Raji (cell line): Measurements from ENCODE around the gene OPN3.

Experiments used
- POLR2A ChIP-seq: IDR thresholded peaks from 2 replicates; pipeline ENCODE4 v1.6.1; 2011; ENCODE audit warnings: low read depth, low read length, control low read depth; ENCODE audit not compliant: insufficient read depth

Gene OPN3, protein sequence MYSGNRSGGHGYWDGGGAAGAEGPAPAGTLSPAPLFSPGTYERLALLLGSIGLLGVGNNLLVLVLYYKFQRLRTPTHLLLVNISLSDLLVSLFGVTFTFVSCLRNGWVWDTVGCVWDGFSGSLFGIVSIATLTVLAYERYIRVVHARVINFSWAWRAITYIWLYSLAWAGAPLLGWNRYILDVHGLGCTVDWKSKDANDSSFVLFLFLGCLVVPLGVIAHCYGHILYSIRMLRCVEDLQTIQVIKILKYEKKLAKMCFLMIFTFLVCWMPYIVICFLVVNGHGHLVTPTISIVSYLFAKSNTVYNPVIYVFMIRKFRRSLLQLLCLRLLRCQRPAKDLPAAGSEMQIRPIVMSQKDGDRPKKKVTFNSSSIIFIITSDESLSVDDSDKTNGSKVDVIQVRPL

DNA sequence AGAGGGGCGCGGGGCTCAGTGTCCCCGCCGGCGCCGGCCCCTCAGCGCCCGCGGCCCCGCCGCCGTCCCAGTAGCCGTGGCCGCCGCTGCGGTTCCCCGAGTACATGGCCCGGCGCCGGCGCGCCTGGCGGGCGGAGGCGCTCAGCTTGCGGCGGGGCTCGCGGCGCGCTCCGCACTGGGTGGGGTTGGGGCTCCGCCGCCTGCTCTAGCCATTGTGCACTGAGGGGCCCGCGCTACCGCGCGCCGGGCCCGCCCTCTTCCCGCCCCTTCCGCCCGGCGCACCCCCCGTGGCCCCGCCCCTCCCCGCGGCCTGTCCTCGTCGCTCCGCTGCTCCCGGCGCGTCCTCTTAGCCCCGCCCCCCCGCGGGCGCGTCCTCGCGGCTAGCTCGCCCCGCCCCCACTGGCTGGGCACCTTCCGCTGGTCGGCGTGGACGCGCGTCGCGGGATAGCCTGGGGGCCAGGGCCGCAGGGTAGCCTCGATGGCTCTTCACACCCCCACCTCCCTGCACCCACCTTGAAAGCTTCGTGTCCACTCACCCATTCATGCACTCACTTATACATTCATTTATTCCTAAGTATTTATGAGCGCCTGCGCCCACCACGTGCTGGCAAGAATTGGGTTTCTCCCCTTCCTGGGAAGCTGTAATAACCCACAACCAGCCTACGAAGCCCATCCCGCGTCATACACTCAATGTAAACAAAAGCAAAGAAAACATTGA is at the start of gene OPN3, which contains the start of gene CHML:
Gene OPN3, minus strand, starts transcription at position 221 of the 718 bp plus-strand sequence. Its CDS starts 115 bp downstream, at position 106.
Gene CHML, minus strand, starts transcription at position 221 of the 718 bp plus-strand sequence. CDS start 4,603 bp downstream, outside the sequence.
- no peak for TF ChIP-seq POLR2A

DNA sequence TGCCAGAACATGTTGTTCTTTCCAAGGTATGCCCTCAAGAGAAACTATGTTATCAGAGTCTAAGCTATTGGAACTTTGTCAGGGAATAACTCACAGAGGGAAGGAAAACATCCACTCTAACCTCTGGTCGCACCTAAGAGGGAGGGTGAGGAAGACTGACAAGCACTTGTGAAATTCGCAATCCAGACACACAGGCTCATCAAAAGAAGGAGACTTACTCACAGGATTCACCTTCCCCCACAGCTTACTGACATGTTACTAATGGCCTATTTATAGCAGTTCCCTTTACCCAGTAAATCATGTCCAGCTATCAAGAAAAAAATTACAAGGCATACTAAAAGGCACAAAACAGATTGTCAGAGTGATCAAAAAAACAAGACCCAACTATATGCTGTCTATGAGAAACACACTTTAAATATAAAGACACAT is 48.8 kb upstream of the OPN3 start:
- TF ChIP-seq POLR2A, result no peak

DNA sequence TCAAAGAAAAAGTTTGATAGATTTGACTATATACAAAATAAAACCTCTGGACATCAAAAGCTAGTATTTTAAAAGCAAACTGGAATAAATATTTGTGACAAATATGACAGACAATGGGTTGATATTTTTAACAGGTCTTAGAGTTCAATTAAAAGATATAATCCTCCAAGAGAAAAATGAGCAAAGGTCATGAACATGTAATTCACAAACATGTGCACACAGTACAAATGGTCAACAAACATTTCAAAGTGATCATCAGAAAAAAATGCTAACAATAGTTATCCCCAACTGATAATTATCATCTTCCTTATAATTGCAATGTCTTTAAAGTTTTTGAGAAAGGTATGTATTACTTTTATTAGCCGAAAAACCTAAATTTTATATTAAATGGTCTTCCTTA is 43.9 kb upstream of the OPN3 start:
- no peak for TF ChIP-seq POLR2A

DNA sequence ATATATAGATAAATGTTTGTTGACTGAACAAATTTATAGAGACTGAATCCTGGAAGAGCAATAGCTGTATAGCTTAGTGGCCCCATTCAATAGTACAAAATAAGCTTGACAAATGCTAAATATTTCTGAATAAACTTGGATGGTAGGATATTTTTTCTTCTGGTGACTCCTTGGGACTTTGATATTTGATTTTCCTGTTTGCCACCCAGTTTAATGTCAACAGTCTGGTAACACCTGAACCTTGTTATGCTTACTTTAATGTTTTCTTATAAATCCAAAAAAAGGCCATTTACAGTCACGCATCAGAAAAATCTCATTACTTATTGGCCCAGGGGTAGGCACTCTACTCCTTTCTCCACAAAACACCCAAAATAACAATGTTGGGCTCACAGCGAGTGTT is 42.8 kb upstream of the OPN3 start:
- no peak for TF ChIP-seq POLR2A

DNA sequence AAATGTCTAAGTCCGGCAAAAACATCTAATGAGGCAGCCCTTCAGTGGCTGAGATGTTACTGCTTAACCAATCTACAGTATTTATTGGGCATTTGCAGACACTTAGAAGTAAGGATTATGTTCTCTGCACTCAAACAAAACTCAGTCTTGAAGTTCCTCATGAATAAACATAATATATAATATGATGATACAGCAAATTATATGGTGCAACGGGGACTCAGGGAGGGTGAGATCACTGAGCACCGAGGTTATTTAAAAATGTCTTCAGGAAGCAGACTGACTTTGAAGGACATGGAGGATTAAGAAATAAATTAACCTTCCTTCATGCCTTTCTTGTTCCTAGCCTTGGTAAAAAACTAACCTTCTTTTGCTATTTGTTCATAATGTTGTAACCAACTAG is 39.8 kb upstream of the OPN3 start:
- TF ChIP-seq POLR2A, result no peak

DNA sequence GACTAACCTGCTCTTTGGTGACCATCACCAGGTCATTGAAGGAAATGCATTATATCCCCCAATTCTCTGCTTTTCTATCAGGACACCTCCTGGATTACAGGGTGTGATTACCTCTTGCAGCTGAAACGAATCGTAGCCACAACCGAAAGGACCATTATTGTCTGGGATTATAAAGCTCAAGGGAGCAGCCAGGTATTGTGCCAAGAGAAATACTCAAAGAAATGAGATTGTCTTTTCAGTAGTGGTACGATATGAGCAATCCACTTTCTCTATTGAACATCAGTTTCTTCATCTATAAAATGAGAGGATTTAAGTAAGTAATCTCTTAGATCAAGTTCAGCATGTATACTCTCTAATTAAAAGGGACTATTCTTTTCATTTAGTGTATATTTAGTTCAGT is 39.2 kb upstream of the OPN3 start:
- TF ChIP-seq POLR2A, result no peak

DNA sequence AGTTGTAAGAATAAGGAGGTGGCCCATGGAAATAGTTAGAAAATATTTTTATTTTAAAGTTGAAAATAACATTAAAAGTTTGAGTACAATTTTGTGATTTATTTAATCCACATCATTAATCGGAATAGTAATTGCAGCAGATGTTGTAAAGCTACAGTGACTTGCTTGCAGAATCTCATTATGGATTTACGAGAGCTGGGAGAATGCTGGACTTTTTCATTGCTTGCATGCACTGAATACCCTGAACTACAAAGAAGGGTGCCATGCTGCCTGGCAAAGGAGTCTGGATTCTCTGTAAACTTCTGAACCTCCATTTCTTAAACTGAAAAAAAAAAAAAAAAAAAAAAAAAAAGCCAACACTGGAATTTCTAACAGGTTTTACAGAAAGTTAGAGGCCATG is 38.4 kb upstream of the OPN3 start:
- no peak for TF ChIP-seq POLR2A

DNA sequence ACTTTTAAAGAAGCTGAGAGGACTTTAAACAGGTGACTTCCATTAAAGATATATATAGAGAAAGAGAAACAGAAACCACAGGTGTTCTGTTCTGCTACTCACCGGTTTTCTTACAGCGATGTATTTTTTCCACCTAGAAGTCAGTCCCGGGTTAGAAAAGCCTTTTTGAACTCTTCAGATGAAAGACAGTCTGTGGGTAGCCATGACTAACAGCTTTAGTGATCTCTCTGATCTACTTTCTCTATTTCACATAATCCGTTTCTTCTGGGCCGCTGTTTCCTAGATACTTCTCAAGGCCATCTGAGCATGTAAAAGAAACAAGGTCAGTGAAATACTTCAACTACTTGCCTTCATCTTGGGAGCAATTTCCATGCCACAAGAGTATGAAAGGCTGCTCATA is 37.0 kb upstream of the OPN3 start:
- no peak for TF ChIP-seq POLR2A

DNA sequence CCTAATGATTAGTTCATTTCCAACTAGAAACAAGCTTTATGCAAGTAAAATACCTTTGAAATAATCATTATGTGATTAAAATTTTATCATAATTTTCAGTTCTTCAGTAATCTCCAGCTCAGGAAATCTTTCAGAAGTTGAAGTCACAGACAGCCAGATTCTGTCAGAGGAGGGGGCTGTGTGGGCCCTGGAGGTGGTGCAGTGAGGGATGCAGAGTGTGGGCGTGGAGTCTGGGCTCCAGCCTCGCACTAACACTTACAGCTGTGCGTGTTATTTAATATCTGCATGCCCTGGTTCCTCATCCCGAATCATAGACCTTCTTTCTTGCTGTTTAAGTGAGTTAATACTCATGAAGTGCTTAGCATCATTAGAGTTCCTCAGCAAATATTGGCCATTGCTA is 35.8 kb upstream of the OPN3 start:
- no peak for TF ChIP-seq POLR2A

DNA sequence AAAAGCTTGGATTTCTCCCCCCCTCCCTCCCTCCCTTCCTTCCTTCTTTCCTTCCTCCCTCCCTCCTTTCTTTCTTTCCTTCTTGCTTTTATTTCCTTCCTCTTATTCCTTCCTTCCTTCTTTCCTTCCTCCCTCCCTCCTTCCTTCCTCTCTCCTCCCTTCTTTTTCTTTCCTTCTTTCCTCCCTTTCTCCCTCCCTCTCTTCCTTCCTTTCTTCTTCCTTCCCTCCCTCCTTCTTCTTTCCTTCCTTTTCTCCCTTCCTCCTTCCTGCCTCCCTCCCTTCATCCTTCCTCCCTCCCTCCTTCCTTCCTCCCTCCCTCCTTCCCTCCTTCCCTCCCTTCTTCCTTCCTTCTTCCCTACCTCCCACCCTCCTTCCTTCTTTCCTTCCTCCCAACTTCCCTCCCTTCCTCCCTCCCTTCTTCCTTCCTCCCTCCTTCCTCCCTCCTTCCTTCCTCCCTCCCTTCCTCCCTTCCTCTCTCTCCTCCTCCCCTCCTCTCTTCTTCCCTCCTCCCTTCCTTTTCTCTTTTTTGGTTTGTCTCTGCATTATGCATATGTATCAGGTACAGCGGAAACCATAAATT is 34.7 kb upstream of the OPN3 start:
- TF ChIP-seq POLR2A, result no peak

DNA sequence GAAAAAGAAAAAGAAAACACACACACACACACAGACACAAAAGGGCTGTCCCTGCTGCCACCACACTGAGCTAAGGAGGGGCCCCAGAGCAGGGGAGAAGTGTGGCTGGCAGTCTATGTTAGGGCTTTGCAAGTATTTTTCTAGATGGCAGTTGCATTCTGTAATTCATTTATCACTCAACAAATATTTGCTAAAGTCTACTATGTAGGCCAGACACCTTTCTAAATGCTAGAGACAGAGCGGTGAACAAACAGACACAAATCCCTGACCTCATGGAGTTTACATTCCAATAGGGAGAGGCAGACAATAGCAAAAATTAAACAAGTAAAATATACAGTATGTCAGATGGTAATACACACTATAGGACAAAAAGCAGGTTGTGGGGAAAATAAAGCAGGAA is 32.1 kb upstream of the OPN3 start:
- no peak for TF ChIP-seq POLR2A

DNA sequence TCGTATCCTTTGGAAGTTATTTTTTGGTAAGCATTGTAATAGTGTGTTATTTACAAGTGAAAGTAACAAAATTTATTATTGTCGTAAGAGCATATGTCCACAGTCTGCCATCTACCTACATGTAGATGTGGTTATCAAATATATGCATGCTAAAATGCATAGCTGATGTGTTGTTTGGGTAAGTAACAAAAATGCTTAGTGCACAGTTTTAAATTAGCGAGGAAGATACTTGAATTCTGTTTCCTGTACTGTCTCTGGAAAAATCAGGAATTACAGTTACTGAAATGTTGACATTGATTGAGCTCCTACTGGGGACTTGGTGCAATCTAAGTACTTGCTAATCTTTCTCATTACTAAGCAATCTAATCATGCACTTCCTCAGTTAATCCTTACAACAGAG is 26.2 kb upstream of the OPN3 start:
- no peak for TF ChIP-seq POLR2A

DNA sequence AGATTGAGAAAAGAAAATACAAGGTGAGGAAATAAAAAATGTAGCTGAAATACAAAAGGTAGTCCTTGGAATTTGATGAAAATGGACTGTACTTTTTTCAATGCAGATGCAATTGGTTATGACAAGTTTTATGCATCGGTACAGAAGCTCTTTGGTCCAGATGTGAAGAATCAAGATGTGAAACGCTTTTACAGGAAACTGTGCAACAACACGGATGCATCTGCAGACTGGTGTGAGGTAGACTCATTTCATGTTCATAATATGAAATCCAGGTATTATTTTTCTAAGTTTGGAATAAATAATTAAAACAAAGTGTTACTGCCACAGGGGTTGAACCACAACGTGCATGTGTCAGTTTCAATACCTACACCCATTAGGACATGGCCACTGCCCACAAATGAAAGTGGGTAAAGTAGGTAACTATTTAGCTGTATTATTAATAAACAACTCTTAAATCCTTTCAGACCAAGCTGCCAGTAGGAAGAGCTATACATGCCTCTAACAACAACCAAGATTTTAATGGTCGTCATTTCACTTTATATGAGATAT is 20.3 kb upstream of the OPN3 start:
- no peak for TF ChIP-seq POLR2A

DNA sequence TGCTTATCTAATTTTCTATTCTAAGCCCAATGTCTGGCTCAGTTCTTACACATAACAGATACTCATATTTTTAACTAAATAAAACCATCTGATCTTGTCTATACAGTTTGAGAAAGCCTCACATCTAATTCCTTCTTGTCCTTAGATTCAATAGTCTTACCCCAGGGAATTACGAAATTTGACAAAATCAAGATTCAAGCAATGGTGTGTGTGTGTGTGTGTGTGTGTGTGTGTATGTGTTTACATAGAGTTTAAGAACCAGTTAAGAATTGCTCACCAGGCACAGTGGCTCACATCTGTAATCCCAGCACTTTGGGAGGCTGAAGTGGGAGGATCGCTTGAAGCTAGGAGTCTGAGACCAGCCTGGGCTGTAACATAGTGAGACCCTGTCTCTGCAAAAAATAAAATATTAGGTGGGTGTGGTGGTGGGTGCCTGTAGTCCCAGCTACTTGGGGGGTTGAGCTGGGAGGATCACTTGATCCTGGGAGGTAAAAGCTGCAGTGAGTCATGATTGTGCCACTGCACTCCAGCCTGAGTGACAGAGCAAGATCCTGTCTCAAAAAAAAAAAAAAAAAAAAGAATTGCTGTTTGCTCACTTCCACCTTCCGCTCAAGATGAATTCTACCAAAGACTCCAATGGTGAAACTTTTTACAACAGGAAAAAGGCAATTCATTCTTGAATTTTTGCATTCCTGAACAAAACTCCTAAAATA is 18.1 kb upstream of the OPN3 start:
- no peak for TF ChIP-seq POLR2A

DNA sequence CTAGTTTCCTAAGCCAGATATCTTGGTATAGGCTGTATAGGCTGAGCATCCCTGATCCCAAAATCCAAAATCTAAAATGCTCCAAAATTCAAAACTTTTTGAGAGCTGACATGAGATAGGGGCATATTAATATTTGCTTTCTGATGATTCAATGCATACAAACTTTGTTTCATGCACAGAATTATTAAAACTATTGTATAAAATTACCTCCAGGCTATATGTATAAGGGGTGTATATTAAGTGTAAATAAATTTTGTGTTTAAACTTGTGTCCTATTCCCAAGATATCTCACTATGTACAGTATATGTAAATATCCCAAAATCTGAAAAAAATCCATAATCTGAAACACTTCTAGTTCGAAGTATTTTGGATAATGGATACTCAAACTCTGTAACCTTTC is 14.5 kb upstream of the OPN3 start:
- TF ChIP-seq POLR2A, result no peak

DNA sequence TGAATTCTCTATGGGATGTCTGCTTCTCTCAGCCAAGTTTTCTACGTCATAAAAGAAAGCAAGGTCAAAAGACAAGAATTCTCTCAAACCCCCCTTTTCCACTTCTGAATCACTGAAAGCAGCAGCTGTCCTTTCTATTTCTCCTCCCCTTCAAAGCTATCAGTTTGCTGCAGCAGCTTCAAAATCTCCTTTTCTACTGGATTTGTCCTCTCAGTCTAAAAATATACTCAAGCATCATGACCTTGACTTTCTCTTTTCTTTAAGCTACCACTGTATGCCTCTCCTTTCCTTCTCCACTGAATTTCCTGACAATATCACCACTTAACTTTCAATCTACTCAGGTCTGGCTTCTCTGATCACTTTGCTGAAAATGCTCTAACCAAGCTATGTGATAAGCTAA is 13.8 kb upstream of the OPN3 start:
- TF ChIP-seq POLR2A, result no peak

DNA sequence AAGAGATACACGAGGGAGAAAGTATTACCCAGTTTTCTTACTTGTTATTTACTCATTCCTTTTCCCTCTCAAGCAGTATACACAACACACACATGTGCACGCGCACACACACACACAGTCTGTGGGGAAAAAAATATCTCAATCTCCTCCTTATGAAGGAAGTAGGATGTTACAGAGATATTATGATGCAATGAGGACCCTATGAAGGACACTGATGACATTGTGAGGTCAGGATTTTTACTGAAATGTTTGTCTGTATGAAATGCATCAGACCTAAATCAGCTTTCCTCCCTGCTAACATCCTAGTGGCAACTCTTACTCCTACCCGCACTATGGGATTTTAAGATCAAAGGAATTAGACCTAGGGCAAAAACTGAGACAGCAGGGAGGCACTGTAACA is 11.8 kb upstream of the OPN3 start, which contains the start of gene WDR64:
Gene WDR64, plus strand, starts transcription at position 270 of the 400 bp plus-strand sequence. CDS start 204 bp downstream, outside the sequence.
- TF ChIP-seq POLR2A, result no peak
